ENCODE measurements around the gene CARS2.

CARS2 gene

GRCh38 chr13:110638814-110639806 lies 66.8 kb downstream of the CARS2 start:
- in situ Hi-C loops (cut with HindIII; ENCODE audit: low sequenced_read_pairs): no loop called here
- no peak overlapping the region for H3K4me3 ChIP-seq (ENCODE audit: low read depth, low read length)
- no peak for TF ChIP-seq CTCF (IDR thresholded peaks at IDR 0.05; ENCODE audit: low read depth, low read length)
- no peak for DNase-seq (ENCODE audit: low read depth, low spot score)

- TF ChIP-seq CTCF (IDR thresholded peaks at IDR 0.05; ENCODE audit: low read depth, low read length): no peak
- in situ Hi-C loops (cut with HindIII; ENCODE audit: low sequenced_read_pairs): no loop called here
- DNase-seq (ENCODE audit: low read depth, low spot score): no peak
- H3K4me3 ChIP-seq (ENCODE audit: low read depth, low read length): no peak overlapping the region
These were observed 67.7 kb downstream of the CARS2 start for GRCh38 chr13:110638257-110638656.

- in situ Hi-C loops (cut with HindIII; ENCODE audit: low sequenced_read_pairs): no loop called here
- no peak overlapping the region for H3K4me3 ChIP-seq (ENCODE audit: low read depth, low read length)
- no peak for TF ChIP-seq CTCF (IDR thresholded peaks at IDR 0.05; ENCODE audit: low read depth, low read length)
- no peak for DNase-seq (ENCODE audit: low read depth, low spot score)
These were observed 68.2 kb downstream of the CARS2 start for GRCh38 chr13:110637747-110638146.

GRCh38 chr13:110637275-110637674 lies 68.6 kb downstream of the CARS2 start:
- in situ Hi-C loops (cut with HindIII; ENCODE audit: low sequenced_read_pairs): no loop called here
- DNase-seq (ENCODE audit: low read depth, low spot score): no peak
- TF ChIP-seq CTCF (IDR thresholded peaks at IDR 0.05; ENCODE audit: low read depth, low read length): no peak
- no peak overlapping the region for H3K4me3 ChIP-seq (ENCODE audit: low read depth, low read length)

- no peak for TF ChIP-seq CTCF (IDR thresholded peaks at IDR 0.05; ENCODE audit: low read depth, low read length)
- in situ Hi-C loops (cut with HindIII; ENCODE audit: low sequenced_read_pairs): no loop called here
These were observed 69.2 kb downstream of the CARS2 start for GRCh38 chr13:110636701-110637201.

GRCh38 chr13:110636053-110636475 lies 69.9 kb downstream of the CARS2 start:
- H3K4me3 ChIP-seq (ENCODE audit: low read depth, low read length): no peak overlapping the region
- TF ChIP-seq CTCF (IDR thresholded peaks at IDR 0.05; ENCODE audit: low read depth, low read length): no peak
- DNase-seq (ENCODE audit: low read depth, low spot score): no peak
- in situ Hi-C loops (cut with HindIII; ENCODE audit: low sequenced_read_pairs): no loop called here

More at GRCh38 chr13:110636701-110637201, 69.2 kb downstream of the CARS2 start:
- no peak for DNase-seq (ENCODE audit: low read depth, low spot score)
- H3K4me3 ChIP-seq (ENCODE audit: low read depth, low read length): no peak overlapping the region

All from astrocyte of the spinal cord (primary cell).